ENCODE results near the gene NBL1.

NBL1 gene

DNA sequence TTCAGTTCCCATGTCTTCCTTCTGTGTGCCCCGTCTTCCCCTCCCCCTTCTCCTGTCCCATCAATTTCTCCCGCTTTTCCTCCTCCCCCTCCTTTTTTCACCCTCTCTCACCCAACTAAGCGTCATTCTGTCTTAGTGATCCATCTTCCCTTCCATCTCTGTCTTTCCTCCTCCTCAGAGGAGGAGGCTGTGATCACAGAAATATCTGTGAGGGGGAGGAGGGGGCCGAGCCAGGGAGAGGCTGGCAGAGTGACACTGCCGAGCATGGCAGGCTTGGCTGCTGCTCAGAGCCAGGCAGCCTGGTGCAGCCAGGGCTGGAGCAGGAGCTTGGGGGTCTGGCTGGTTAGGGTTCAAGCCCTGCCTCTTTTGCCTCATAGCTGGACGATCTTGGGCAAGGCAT is 28.1 kb downstream of the NBL1 start:
- DNase-seq = no peak

DNA sequence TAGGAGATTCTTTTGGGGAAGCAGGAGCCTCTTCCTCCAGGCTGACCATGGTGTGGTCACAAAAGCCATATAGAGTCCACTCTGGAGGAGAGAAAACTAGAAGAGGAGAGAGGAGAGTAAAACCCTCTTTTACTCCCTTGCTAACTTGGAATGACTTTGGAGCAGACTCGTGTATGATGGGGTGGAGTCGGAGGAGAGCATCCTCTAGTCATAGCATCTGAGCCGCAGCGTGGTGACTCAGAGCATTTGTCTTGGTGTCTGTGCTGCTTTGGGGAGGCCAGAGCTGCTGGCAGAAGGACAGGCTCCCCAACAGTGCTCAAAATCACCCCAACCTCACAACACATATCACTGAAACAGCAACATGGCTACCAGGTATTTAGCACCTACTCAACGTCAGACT is 31.7 kb downstream of the NBL1 start:
- DNase-seq = no peak

DNA sequence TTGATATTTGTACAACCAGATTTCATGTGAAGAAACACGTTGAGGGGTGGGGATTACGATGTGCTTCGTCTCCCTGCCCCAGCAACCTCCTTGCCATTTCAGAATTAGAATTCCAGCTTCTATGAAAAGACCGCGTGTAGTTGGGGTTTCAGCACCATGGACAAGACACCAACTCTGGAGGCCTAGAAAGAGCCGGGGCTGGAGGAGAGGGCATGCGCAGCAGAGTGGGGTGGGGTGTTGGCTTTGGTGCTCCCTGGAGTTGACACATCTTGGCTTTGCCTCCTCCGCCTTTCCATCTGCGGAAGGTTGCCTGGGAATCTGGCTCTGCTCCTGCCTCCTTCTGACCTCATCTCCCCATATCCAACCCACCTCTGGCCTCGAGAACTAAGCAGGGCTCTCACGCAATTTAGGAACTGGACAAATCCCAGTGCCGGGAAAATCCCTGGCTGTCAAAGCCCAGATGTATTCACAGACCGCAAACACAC is 32.4 kb downstream of the NBL1 start:
- no peak for DNase-seq

DNA sequence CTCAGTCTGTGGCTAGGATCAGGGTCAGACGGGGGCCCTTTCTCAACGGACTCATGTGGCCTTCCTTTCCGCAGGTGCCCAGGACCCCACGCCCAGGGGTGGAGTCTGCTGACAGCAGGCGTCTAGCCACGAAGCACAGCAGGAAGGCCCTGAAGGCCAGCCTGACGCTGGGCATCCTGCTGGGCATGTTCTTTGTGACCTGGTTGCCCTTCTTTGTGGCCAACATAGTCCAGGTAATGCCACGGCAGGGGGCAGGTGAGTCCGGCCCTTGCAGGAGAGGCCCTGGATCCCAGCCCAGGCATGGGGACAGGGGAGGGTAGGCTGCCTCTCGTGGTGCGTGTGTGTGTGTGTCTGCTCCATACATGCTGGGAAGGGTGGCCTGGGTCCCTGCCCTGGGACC is 34.4 kb downstream of the NBL1 start:
- DNase-seq = no peak

DNA sequence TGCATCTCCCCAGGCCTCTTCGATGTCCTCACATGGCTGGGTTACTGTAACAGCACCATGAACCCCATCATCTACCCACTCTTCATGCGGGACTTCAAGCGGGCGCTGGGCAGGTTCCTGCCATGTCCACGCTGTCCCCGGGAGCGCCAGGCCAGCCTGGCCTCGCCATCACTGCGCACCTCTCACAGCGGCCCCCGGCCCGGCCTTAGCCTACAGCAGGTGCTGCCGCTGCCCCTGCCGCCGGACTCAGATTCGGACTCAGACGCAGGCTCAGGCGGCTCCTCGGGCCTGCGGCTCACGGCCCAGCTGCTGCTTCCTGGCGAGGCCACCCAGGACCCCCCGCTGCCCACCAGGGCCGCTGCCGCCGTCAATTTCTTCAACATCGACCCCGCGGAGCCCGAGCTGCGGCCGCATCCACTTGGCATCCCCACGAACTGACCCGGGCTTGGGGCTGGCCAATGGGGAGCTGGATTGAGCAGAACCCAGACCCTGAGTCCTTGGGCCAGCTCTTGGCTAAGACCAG is 34.9 kb downstream of the NBL1 start:
- no peak for DNase-seq

DNA sequence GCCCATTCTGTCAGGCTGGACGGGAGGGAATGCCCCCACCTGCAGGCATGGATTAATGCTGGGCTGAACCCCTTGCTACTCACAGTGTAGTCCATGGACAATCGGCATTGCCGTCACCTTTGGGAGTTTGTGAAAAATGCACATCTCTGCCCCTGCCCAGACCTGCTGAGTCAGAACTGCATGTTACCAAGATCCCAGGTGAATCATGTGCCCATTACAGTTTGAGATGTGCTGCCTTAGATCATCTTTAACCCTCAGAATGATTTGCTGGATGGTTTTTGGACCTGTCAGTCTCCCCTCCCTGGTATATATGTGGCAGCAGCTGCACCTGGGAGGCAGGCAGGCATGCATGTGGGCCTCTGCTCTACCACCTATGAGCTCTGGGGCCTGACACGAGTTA is 35.6 kb downstream of the NBL1 start:
- DNase-seq = no peak

DNA sequence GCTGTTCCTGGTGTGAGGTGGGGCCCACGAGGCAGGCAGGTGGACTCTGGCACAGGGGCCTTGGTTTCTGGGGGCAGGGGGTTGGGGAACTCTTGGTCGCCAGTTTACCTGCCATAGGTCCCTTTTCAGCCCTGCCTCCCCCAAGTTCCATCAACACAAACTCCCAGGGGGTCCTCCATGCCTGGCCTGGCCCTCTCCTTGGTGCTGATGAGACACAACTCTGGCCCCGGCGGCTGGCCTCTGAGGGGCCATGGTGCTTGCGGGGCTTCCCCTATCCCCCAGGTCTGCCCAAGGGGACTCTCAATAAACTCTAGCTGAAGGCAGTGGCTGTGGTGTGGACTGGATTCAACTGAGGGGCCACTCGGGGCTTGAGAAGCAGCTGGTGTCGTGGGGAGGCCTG is 36.5 kb downstream of the NBL1 start:
- DNase-seq = no peak

DNA sequence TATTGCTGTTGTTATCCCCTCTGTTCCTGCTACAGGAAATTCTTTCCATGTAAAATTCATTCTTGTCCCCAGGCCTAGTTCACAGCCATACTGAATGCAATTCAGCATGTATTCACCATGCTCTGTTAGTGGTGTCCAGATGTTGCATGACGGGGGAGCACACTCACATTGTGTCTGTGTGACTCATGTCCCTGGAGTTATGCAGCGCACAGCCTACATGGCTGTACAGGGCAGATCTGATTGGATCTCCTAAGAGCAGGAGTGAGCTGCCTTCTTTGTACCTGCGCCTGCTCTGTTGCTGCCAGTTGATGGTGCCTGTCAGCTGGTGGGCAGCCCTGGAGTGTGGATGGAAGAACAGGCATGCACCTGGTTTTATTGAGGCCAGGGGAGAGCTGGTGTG is 38.1 kb downstream of the NBL1 start:
- no peak for DNase-seq

DNA sequence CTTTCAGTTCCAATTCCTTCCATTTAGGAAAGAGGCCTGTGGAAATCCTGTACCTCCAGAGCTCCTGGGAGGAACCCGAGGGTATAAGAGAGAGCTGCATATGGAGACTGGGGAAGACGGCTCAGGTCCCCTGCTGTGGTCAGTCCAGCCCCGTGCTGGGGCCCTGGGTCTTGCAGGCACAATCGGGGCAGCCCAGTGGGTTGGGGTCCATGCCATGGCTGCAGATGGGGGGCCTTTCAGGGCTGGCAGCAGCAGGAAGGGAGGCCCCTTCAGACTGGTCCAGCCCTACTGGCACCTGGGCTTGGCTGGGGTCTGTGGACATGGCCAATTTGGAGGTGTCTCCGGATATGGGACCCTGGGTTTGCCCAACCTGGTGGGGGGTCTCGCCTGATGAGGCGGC is 38.8 kb downstream of the NBL1 start:
- no peak for DNase-seq

DNA sequence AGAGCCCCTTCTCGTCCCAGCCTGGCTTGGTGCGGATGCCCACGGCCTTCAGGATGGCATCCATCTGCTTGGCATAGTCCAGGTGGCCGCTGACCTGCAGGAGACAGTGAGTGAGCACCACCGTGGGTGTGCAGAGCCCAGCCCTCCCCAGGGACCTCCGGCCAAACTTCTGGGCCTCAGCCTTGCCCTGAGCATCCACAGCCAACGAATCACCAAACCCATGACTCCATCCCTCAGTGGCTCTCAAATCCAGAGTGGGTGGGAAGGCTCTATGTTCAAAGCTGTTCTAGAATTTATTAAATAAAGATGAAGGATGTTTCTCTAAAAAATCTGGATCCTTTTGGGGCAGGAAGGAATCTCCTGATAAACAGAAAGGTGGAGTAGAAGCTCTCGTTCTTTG is 39.2 kb downstream of the NBL1 start:
- DNase-seq = no peak

DNA sequence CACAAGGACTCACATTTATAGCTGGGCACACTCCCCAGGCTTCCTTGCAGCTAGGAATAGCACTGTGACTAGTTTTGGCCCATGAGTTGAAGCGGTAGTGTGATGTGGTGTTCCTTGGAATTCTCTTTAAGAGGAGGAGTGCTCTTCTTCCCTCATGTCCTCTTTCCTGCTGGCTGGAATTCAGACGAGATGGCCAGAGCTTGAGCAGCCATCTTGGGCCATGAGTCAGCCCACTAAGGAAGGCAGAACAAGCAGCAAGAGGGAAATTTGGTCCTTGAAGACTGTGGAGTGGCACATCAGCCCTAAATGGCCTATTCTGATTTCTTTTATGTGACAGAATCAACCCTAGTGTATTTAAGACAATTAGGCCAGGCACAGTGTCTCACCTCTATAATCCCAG is 40.6 kb downstream of the NBL1 start:
- no peak for DNase-seq

DNA sequence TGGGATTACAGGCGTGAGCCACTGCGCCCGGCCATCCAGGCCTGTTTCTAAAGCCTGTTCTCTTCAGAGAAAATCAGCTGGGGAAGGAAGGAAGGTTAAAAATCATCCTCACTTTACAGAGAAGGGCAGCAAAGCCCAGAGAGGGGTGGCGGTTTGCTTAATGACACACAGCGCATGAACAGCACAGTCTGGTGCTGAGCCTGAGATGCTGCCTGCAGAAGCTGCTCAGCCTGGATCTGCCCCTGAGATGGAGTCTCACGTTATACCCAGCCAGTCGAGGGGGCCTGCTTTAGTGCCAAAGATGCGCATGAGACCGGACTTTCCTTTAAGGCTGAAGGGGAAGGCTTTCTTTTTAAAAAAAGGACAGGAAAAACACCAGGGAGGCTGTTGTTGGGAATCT is 41.9 kb downstream of the NBL1 start:
- no peak for DNase-seq

DNA sequence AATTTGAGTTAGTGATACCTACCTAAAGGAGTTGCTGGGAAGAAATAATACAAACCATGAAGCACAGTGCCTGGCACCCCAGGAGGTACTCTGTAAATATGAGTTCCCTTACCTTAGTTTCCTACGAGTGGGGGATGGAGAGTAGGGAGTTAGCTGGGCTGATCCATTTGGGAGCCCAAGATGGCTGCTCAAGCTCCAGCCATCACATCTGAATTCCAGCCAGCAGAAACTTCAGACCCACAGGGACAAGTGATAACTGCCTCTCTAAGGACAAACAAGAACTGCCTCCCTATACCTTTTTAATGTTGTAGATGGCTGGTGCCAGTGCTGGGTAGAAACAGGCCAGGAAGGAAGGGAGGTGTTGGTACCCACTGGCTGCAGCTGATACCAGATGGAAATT is 43.3 kb downstream of the NBL1 start:
- no peak for DNase-seq

DNA sequence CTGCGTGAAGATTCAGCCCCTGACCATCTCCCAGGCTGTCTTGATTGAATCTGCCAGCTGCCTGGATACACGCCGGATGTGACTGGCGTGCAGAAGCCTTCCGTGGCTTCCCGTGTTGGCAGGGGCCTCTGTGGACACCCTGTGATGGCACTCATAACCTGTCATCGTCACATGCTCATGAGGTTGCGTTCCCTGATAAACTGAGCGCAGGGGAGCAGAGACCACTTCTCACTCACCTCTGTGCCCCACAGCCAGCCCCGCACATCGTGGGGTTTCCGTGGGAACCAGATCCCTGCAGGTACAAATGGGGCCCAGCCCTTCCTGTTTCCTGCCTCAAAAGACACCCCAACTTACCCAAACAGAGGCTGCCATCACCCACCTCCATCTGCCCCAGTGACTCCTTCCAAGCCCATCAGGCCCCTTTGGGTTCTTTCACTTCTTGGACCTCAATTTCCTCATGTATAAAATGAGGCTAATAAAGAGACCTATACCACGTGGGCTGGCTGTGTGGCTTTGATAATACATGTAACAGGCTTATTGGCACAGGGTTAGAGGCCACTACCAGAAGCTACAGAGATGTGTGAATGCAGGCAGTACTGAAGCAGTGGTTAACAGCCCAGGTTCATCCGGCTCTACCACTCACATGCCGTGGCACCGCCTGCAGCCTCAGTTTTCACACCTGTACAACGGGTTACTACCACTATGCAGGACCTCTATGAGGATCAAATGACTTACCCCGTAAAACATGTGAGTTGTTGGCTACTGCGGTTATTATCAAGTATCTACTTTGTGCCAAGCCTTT is 44.1 kb downstream of the NBL1 start:
- DNase-seq = no peak

DNA sequence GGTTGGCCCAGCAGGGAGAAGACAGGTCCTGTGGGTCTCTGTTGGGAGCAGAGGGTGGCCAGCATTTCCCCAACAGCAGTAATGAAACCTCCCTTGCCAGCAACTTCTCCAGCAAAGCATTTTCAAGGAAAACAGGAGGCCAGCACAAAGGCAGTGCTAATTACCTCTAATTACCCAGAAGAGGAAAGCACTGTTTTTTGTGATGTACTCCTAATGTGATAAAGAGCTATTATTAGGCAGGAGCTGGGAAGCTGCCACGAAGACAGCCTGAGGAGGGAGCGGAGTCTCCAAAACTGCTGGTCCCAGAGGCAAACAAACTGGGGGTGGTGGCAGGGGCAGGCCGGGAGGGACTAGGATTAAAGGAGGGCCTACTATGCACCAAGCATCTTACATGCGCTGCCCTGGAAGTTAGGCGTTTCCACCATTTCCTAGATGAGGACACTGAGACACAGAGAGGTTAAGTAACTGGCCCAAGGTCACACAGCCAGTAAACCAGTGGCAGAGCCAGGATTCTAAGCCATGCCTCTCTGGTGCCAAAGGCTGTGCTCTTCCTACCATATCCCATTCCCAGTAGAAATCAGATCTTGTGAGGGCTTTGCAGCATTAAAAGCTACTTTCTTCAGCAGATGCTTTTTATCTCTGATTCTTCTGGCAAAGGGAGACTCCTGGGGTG is 45.1 kb downstream of the NBL1 start:
- DNase-seq = no peak

DNA sequence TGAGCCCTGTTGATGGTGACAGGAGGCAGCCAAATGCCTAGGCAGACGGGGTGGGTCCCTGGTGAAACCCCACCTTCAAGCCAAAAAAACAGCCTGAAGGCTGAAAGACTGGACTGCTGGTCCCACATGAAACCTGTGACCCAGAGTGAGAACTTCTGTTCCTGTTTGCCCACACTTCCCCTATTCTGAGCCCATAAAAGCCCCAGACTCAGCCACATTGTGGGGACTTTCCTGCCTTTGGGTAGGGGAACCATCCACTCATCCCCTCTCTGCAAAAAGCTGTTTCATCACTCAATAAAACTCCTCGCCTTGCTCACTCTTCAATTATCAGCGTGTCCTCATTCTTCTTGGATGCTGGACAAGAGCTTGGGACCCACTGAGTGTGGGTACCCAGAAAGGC is 45.7 kb downstream of the NBL1 start:
- DNase-seq = no peak

DNA sequence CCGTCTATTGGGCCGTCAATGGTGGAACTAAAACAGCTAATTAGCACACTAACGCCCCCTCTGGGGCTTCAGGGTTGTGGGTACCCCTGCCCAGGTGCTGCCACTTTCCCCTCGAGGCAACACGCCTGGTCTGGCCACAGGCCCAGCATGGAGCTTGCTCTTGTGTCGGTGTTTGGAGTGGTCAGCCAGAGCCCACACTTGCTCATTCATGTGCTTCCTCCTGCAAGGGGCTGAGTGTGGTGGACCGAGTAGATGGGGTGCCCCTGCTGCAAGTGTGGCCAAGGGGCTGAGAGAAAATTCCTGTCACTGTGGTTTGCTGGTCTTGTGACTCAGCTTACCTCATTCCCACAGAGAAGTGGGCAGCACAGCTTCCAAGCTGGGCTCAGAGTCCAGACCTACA is 46.2 kb downstream of the NBL1 start:
- DNase-seq = no peak

DNA sequence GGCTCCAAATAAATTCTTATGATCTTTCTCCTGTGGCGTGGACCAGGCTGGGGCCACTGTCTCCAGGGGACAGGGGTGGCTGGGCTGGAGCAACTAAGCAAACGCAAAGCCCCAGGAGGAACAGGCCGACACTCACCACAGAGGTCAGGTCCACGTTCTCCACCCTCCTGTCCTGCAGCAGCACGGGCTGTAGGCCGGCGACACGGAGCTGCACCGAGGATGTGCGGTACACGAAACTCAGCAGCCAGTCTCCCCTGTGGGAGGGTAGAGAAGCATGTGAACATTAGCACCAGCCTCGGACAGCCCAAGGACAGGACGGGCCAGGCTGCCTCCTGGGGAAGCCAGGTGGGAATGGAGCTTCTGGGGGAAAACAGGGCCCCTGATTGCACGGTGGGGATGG is 50.2 kb downstream of the NBL1 start:
- no peak for DNase-seq

DNA sequence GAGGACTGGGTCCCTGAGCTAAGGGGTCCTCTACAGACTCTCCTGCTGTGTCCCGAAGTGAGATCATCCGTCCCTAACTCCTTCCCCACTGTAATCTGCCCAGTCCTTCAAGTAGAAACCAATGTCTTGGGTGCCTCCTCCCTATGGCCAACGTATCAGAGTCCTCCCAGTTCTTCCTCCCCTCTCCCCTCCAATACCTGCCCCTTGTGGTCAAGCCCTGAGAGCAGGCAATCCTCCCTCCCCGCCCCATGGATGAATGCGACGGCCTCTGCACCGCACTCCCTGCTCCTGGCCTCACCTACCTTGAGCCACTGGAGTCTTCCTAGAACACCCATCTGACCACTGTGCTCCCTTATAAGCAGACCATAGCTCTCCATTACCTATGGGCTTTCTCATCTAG is 51.7 kb downstream of the NBL1 start:
- no peak for DNase-seq

DNA sequence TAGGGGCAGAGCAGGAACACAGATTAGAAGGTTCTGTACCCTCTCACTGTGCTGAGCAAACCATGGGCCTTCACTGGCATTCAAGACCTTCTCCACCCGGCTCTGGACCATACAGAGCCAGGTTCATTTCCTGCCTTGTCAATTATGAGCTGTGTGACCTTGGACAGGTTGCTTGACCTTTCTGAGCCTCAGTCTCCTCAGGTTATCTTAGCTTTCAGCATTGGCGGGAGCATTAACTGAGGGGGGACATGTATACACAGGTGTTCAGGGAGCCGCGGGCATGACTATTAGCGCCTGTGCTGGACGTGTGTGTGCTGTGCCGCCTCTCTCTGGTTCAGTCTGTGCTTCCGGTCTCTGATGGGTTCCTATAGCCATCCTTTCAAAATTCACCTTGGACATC is 52.7 kb downstream of the NBL1 start:
- no peak for DNase-seq

DNA sequence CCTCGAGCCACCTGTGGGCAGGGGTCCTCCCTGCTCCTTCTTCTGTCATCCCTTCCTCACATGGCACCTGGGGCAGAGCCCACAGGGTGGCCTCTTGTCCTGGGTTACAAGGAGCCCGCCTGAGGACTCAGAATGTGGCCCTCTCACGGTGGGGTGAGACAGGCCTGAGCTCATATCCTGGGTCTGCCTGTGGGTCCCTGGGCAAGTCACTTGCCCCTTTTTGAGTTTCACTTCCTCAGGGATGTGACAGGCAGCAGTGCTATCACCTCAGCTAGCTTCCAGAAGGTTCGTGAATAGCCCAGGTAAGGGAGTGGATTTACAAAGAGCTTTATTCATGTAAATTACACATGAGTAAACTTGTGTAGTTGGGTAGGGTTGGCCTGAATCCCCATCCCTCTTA is 54.1 kb downstream of the NBL1 start:
- DNase-seq = no peak

DNA sequence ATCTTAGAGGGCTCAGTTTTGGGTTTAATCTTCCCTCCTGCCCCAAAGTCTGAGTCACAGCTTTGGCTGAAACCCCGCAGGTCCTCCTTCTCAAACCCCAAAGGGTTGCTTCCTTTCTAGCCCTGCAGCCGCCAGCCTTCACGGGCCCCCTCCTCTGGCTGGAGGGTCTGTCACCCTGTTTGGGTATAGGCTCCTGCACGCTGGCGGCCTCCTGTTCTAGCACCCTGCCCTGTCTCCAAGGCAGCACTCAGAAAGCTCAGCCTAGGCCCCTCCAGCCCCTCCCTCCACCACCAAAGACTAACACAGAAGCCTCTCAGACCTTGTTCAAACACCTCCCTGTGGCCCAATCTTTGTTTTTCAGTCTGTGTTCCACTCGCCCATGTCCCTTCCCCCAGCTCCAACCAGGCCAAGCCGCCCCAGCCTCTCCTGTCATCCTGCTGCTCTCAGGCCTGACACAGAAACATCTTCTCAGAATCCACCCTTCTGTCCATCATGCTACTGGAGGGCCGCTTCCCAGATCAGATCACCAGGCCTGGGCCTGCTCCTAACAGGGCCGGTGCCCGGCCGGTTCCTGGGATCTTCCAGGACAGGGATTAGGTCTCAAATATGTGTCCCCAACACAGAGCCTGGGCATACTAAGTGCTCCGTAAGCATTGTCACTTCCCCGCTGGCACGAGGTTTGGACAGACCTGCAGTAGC is 56.1 kb downstream of the NBL1 start:
- no peak for DNase-seq

DNA sequence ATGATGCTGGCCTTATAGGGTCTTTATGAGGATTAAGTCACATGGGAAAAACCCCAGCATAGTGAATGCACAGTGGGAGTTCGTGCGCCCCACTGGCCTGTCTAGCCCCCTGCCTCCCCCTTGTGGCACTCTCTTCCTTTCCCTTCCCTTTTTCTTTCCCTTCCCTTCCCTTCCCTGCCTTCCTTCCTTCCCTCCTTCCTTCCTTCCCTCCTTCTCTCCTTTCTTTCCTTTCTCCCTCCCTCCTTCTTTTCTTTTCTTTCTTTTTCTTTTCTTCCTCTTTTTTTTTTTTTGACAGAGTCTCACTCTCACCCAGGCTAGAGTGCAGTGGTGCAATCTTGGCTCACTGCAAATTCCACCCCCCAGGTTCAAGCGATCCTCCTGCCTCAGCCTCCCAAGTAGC is 59.2 kb downstream of the NBL1 start:
- DNase-seq = no peak
